Transverse colon (tissue), 4 donors: ENCODE measurements around the gene NAGS. TPM values are rescaled to one million over a fixed set of nuclear protein-coding genes. Genes with fewer than 3 reads are reported as not detected.

Source experiments
- DNase-seq: peaks from one replicate; pipeline ENCODE4 v3.0.0-alpha.2; 2019
- H3K27ac ChIP-seq, 4 donors: fragments of 200-600 bp; sonication (generic); 2 replicates each; pipeline ENCODE4 v1.5.1; 2016 to 2018; ENCODE audit warnings: inconsistent platforms in 4 of 4
- H3K27me3 ChIP-seq: fragments of 200-600 bp; sonication (generic); 2 replicates; pipeline ENCODE4 v1.5.1; 2017; ENCODE audit warnings: inconsistent platforms
- H3K36me3 ChIP-seq, 4 donors: fragments of 200-600 bp; sonication (generic); 2 replicates each; pipeline ENCODE4 v1.5.1; 2017 to 2019; ENCODE audit warnings: inconsistent platforms in 4 of 4
- H3K4me1 ChIP-seq, 4 donors: fragments of 200-600 bp; sonication (generic); 2 replicates each; pipeline ENCODE4 v1.5.1; 2017 to 2020; ENCODE audit warnings: inconsistent platforms in 4 of 4
- H3K4me3 ChIP-seq, 4 donors: fragments of 200-600 bp; sonication (generic); 1 replicate in 1 of 4; 2 replicates in 3 of 4; pipeline versions ENCODE4 v1.5.1 to v1.6.1; 2017 to 2019; ENCODE audit warnings: inconsistent platforms in 4 of 4
- H3K9me3 ChIP-seq, 2 donors: fragments of 200-600 bp; sonication (generic); 2 replicates each; pipeline ENCODE4 v1.5.1; 2017 to 2019; ENCODE audit warnings: inconsistent platforms in 2 of 2
- EP300 ChIP-seq: sonication (generic); formaldehyde crosslinking; IDR thresholded peaks from one replicate; pipeline ENCODE4 v1.6.1; 2017; ENCODE audit warnings: antibody characterized with exemption, low read depth
- POLR2A ChIP-seq: fragments of 450-650 bp; IDR thresholded peaks from one replicate; pipeline ENCODE4 v1.6.1; 2016; ENCODE audit warnings: antibody characterized with exemption, mild to moderate bottlenecking, moderate library complexity
- POLR2AphosphoS5 ChIP-seq, 3 donors: sonication (generic); formaldehyde crosslinking; IDR thresholded peaks; one replicate each; pipeline ENCODE4 v1.6.1; 2016; ENCODE audit warnings: antibody characterized with exemption in 3 of 3
- WGBS, 2 donors: methylation state at CpG; one replicate each; pipeline ENCODE4 v1.1.5; 2018; ENCODE audit warnings: low coverage in 1 of 2; 5-methylcytosine and 5-hydroxymethylcytosine counted together
- in situ Hi-C, 4 donors: fragments of 200-750 bp; cut with MboI; loops; one replicate each; pipeline versions ENCODE4 v1.15.0 to v1.15.1; 2017; ENCODE audit warnings: low sequenced_read_pairs in 3 of 4, low pct_ligation_motif_present in 1 of 4, low pct_unique_long_range_greater_than_20kb in 1 of 4
- intact Hi-C: fragments of 100-400 bp; cut with DNase I; formaldehyde crosslinking; loops from one replicate; pipeline ENCODE4 v1.15.1; 2023; ENCODE audit warnings: low total_unique reads
- total RNA-seq, 4 donors: library from RNA; depleted of rRNA; stranded (reverse); fragments of >200 nt; gene quantifications; one replicate each; pipeline ENCODE4 v1.1.0, GENCODE V29; 2016
- TF ChIP-seq, protein P1 (sequence below), 5 experiments: fragments of 200-600 bp in 3 of 5; fragments of 450-650 bp in 2 of 5; sonication (generic) in 3 of 5; IDR thresholded peaks; 1 replicate in 2 of 5; 2 replicates in 3 of 5; pipeline ENCODE4 v1.5.1; 2016 to 2017; ENCODE audit warnings: antibody characterized with exemption in 5 of 5, inconsistent platforms in 3 of 5, mild to moderate bottlenecking in 2 of 5, moderate library complexity in 1 of 5

NAGS gene
- total RNA-seq, 4 donors from 2014 or later, result 3.0 to 46.3 (median 17.7) TPM

DNA sequence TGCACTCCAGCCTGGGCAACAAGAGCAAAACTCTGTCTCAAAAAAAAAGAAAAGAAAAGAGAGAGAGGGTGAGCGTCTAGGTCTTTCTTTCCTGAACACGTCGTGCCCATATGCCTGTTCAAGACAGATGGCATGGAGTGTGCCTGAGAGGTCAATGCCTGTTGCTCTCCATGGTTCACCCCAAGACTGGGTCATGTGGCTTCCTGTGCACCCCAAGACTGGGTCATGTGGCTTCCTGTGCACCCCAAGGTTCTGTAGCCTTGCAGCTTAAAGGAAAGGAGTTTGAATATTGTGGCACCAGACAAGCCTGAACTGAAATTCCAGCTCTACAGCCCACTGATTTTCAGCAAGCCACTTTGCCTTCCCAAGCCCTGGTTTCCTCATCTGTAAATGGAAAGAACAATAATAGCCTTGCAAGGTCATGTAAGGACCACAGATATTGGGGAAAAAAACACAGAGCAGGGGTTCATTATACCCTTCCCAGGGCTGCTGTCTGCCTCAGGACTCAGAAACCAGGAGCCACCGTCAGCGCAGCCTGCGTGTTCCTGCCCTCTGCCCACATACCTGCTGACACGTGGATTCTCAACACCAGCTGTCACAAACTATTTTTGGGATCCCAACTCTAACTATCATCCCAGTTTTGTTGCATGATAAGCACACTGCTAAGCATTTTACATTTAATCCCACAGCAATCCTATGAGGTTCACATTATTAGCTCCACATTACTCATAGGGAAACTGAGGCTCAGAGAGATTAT, 18.0 kb upstream of the NAGS start:
- H3K4me3 ChIP-seq, result no peak overlapping the region
- H3K27ac ChIP-seq, result no peak overlapping the region
- TF ChIP-seq, protein P1, sequence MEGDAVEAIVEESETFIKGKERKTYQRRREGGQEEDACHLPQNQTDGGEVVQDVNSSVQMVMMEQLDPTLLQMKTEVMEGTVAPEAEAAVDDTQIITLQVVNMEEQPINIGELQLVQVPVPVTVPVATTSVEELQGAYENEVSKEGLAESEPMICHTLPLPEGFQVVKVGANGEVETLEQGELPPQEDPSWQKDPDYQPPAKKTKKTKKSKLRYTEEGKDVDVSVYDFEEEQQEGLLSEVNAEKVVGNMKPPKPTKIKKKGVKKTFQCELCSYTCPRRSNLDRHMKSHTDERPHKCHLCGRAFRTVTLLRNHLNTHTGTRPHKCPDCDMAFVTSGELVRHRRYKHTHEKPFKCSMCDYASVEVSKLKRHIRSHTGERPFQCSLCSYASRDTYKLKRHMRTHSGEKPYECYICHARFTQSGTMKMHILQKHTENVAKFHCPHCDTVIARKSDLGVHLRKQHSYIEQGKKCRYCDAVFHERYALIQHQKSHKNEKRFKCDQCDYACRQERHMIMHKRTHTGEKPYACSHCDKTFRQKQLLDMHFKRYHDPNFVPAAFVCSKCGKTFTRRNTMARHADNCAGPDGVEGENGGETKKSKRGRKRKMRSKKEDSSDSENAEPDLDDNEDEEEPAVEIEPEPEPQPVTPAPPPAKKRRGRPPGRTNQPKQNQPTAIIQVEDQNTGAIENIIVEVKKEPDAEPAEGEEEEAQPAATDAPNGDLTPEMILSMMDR (IDR thresholded peaks at IDR 0.05), result no peak
- TF ChIP-seq POLR2A, result no peak
- no peaks in the 10 kb centered on the region for H3K36me3 ChIP-seq
- H3K4me1 ChIP-seq, result peaks cover 9 to 12% (median 11%) of the 10 kb centered on the region in 4 donors
- H3K9me3 ChIP-seq, result no peaks in the 10 kb centered on the region
- intact Hi-C loops (no loop called here), in situ Hi-C loops (loop anchor here in 1 of 4 donors (25.0 kb wide), 1 partner anchor 99 kb away; no protein-coding TSS in a partner anchor)
- peaks cover 74% of the 10 kb centered on the region for H3K27me3 ChIP-seq
- DNase-seq, result no peak
- 83% methylated on average over 7 of the region's 7 CpGs; no CpG with 5 or more reads in 1 of the 2 donors for WGBS, 2 donors

DNA sequence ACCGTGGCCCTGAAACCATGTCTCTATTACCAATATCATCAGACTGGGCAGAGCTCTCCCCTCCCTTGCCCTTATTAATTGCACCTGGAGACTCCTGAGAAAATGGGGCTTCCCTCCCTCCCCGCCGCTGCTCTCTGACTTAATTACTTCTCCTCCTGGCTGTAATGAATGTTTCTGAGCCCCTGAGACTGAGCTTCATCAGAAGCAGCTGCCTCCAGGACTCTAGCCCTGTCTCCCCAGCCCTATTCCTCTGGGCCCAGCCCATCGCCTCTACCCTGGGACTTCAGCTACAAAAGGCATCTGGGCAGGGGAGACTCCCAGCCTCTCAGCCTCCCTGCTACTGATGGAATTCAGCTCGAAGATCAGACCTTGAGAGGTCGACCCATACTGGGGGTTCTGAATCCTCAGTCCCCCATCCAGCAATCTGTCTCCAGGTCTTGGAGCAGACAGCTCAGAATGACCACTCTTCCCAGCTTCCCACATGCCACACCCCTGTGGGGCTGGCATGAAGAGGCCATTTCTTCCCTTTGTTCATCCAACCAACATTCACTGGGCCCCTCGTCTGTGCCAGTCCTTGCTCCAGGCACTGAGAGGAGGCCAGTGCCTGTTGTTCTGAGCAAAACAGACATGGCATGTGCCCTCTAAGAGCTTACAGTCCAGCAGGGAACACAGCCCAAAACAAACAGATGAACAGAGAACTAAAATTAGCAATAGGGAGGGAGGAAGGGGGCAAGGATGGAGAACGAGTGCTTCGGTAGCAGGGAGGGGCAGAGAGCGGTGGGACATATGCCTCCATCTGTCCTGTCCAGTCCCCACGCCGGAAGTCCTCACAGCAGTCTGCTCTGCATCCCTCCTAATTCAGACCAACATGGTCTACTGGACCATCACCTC, 17.0 kb upstream of the NAGS start:
- DNase-seq, result no peak
- H3K27ac ChIP-seq, result no peak overlapping the region
- in situ Hi-C loops, result loop anchor here in 1 of 4 donors (25.0 kb wide), 1 partner anchor 100 kb away; no protein-coding TSS in a partner anchor

DNA sequence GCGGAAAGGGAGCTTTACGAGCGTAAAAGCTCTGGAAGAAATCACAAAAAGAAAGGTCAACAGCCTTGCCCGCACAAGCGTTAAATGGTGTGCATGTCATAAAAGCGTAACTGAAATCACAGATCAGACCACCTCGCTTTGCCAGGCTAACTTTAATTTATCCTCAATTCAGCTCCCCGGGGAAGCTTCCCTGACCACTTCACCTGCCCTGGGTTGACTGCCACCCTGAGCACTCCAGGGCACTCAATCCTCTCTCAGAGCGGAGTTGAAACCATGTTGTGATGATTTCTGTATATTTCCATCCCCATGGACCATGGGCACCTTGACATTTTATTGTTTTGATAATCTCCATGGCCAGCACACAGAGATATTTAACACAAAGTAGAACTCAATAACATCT, 16.1 kb upstream of the NAGS start:
- in situ Hi-C loops (loop anchor here in 1 of 4 donors (25.0 kb wide), 1 partner anchor 101 kb away; no protein-coding TSS in a partner anchor), intact Hi-C loops (no loop called here)
- H3K36me3 ChIP-seq, result no peaks in the 10 kb centered on the region
- peaks cover 9 to 10% (median 10%) of the 10 kb centered on the region in 4 donors for H3K4me1 ChIP-seq
- TF ChIP-seq POLR2A, result no peak
- TF ChIP-seq EP300, result no peak
- TF ChIP-seq, protein P1 (IDR thresholded peaks at IDR 0.05), result no peak
- H3K9me3 ChIP-seq, result no peaks in the 10 kb centered on the region
- no peak overlapping the region for H3K27ac ChIP-seq
- WGBS, 2 donors, result 37% methylated on average over 5 to 9 of the region's 9 CpGs
- peaks cover 63% of the 10 kb centered on the region for H3K27me3 ChIP-seq
- no peak for DNase-seq
- H3K4me3 ChIP-seq, result no peak overlapping the region

More for the DNA sequence above, 17.0 kb upstream of the NAGS start:
- Histone ChIP-seq H3K27me3 (peaks cover 65% of the 10 kb centered on the region), H3K36me3 (no peaks in the 10 kb centered on the region), H3K9me3 (no peaks in the 10 kb centered on the region), H3K4me1 (peaks cover 9 to 12% (median 11%) of the 10 kb centered on the region in 4 donors), H3K4me3 (no peak overlapping the region)
- intact Hi-C loops, result no loop called here
- WGBS, 2 donors, result 40 to 67% methylated on average over 3 to 11 of the region's 12 CpGs
- TF ChIP-seq EP300, result no peak
- TF ChIP-seq POLR2A, result no peak

DNA sequence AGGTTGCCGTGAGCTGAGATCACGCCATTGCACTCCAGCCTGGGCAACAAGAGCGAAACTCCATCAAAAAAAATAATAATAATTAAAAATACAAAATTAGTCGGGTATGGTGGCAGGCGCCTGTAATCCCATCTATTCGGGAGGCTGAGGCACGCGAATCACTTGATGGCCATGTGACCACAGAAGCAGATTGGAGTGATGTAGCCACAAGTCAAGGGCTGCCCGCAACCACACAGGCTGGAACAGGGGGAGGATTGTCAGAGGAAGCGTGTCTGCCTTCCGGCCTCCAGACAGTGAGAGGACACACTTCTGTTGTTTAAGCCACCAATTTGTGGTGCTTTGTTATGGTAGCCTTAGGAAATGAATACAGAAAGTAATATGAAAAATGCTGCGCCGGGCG, 11.8 kb upstream of the NAGS start:
- TF ChIP-seq POLR2AphosphoS5 (IDR thresholded peaks at IDR 0.05) (no peak), EP300 (no peak), POLR2A (no peak)
- TF ChIP-seq, protein P1 (IDR thresholded peaks at IDR 0.05), result no peak
- no peak for DNase-seq
- no peaks in the 10 kb centered on the region for H3K36me3 ChIP-seq
- in situ Hi-C loops, result loop anchor here in 3 of 4 donors (10.0 to 25.0 kb wide), 2 partner anchors 48 to 105 kb away; partner anchors contain the start of gene PPY (in 3 of the 3)
- 93% methylated on average over 6 to 14 of the region's 14 CpGs for WGBS, 2 donors
- peaks cover 4 to 8% (median 7%) of the 10 kb centered on the region in 4 donors for H3K4me1 ChIP-seq
- peaks cover 55% of the 10 kb centered on the region for H3K27me3 ChIP-seq
- H3K9me3 ChIP-seq, result no peaks in the 10 kb centered on the region
- H3K27ac ChIP-seq, result no peak overlapping the region
- intact Hi-C loops, result no loop called here
- no peak overlapping the region for H3K4me3 ChIP-seq
